ENCODE data around the gene JAK2. TPM values are rescaled to one million over a fixed set of nuclear protein-coding genes. Genes with fewer than 3 reads are reported as not detected.
"Not testable (repeated sequence)": the region's sequence is repeated elsewhere in the genome, so short reads cannot be mapped to it uniquely, and the experiment has no call there.

JAK2 gene
- total RNA-seq, 1 experiment from 2014 or later, result 10.5 TPM

- H3K36me3 ChIP-seq (ENCODE audit: insufficient read depth, low read length, poor library complexity, severe bottlenecking), result no peaks in the 10 kb centered on the region
- H3K9me3 ChIP-seq (ENCODE audit: low read depth, low read length, poor library complexity, severe bottlenecking), result peaks cover 3% of the 10 kb centered on the region
- intact Hi-C loops (cut with micrococcal nuclease; ENCODE audit: unreplicated experiment), result no loop called here
- H3K27me3 ChIP-seq (replicated peaks; ENCODE audit: insufficient read depth, low read depth, low read length, poor library complexity), result no peaks in the 10 kb centered on the region
- no peak overlapping the region for H3K27ac ChIP-seq (ENCODE audit: low read depth, low read length, poor library complexity, severe bottlenecking)
- no peak overlapping the region for H3K4me3 ChIP-seq (ENCODE audit: low read depth, low read length, poor library complexity, severe bottlenecking)
- no peak for TF ChIP-seq EZH2 (IDR thresholded peaks at IDR 0.05; ENCODE audit: borderline replicate concordance, low read depth, low read length, poor library complexity, severe bottlenecking)
- BruUV-seq (replicated peaks), result no TSS peak
- no peak for DNase-seq (ENCODE audit: low spot score)
- ChIA-PET POLR2A (ENCODE audit: low non-redundant PET) (no interaction called here), CTCF (no interaction called here)
- no peaks in the 10 kb centered on the region for H3K4me1 ChIP-seq (ENCODE audit: insufficient read depth, low read length, poor library complexity, severe bottlenecking)
These were observed 28.3 kb downstream of the JAK2 start for GRCh38 chr9:5013374-5013773.

- intact Hi-C loops (cut with micrococcal nuclease; ENCODE audit: unreplicated experiment), result no loop called here
These were observed 30.9 kb downstream of the JAK2 start for GRCh38 chr9:5015934-5016333.

GRCh38 chr9:5025416-5025815 is 40.3 kb downstream of the JAK2 start:
- ChIA-PET POLR2A (ENCODE audit: low non-redundant PET) (no interaction called here), CTCF (no interaction called here)
- H3K36me3 ChIP-seq (ENCODE audit: insufficient read depth, low read length, poor library complexity, severe bottlenecking), result no peaks in the 10 kb centered on the region
- no peaks in the 10 kb centered on the region for H3K27me3 ChIP-seq (replicated peaks; ENCODE audit: insufficient read depth, low read depth, low read length, poor library complexity)
- no peak for DNase-seq (ENCODE audit: low spot score)
- no peak for TF ChIP-seq CTCF (conservative IDR thresholded peaks at IDR 0.05; ENCODE audit: low read depth, low read length)
- TF ChIP-seq EZH2 (IDR thresholded peaks at IDR 0.05; ENCODE audit: borderline replicate concordance, low read depth, low read length, poor library complexity, severe bottlenecking), result no peak
- no peaks in the 10 kb centered on the region for H3K9me3 ChIP-seq (ENCODE audit: low read depth, low read length, poor library complexity, severe bottlenecking)
- intact Hi-C loops (cut with micrococcal nuclease; ENCODE audit: unreplicated experiment), result no loop called here
- H3K4me1 ChIP-seq (ENCODE audit: insufficient read depth, low read length, poor library complexity, severe bottlenecking), result no peaks in the 10 kb centered on the region
- H3K4me3 ChIP-seq (ENCODE audit: low read depth, low read length, poor library complexity, severe bottlenecking), result no peak overlapping the region
- BruUV-seq (replicated peaks), result no TSS peak
- no peak overlapping the region for H3K27ac ChIP-seq (ENCODE audit: low read depth, low read length, poor library complexity, severe bottlenecking)

More at GRCh38 chr9:5015934-5016333, 30.9 kb downstream of the JAK2 start:
- Histone ChIP-seq H3K4me1 (ENCODE audit: insufficient read depth, low read length, poor library complexity, severe bottlenecking) (no peaks in the 10 kb centered on the region), H3K4me3 (ENCODE audit: low read depth, low read length, poor library complexity, severe bottlenecking) (no peak overlapping the region), H3K36me3 (ENCODE audit: insufficient read depth, low read length, poor library complexity, severe bottlenecking) (no peaks in the 10 kb centered on the region), H3K27ac (ENCODE audit: low read depth, low read length, poor library complexity, severe bottlenecking) (no peak overlapping the region), H3K27me3 (replicated peaks; ENCODE audit: insufficient read depth, low read depth, low read length, poor library complexity) (no peaks in the 10 kb centered on the region), H3K9me3 (ENCODE audit: low read depth, low read length, poor library complexity, severe bottlenecking) (peaks cover 7% of the 10 kb centered on the region)
- POLR2A ChIA-PET (ENCODE audit: low non-redundant PET), result no interaction called here
- TF ChIP-seq EZH2 (IDR thresholded peaks at IDR 0.05; ENCODE audit: borderline replicate concordance, low read depth, low read length, poor library complexity, severe bottlenecking), result no peak
- no peak for TF ChIP-seq CTCF (conservative IDR thresholded peaks at IDR 0.05; ENCODE audit: low read depth, low read length)
- CTCF ChIA-PET, result no interaction called here
- DNase-seq (ENCODE audit: low spot score), result no peak
- no TSS peak for BruUV-seq (replicated peaks)

GRCh38 chr9:5031941-5032340 is 46.9 kb downstream of the JAK2 start:
- H3K27ac ChIP-seq (ENCODE audit: low read depth, low read length, poor library complexity, severe bottlenecking); H3K27me3 ChIP-seq (replicated peaks; ENCODE audit: insufficient read depth, low read depth, low read length, poor library complexity); intact Hi-C loops (cut with micrococcal nuclease; ENCODE audit: unreplicated experiment); BruUV-seq (replicated peaks); H3K36me3 ChIP-seq (ENCODE audit: insufficient read depth, low read length, poor library complexity, severe bottlenecking); DNase-seq (ENCODE audit: low spot score); POLR2A ChIA-PET (ENCODE audit: low non-redundant PET); H3K9me3 ChIP-seq (ENCODE audit: low read depth, low read length, poor library complexity, severe bottlenecking); H3K4me3 ChIP-seq (ENCODE audit: low read depth, low read length, poor library complexity, severe bottlenecking); H3K4me1 ChIP-seq (ENCODE audit: insufficient read depth, low read length, poor library complexity, severe bottlenecking); CTCF ChIA-PET: not testable (repeated sequence)

All from A673 (cell line).